Nephron (organoid): Measurements from ENCODE around the gene HS6ST1.
A peak's percentile ranks its signal among the peaks of the same experiment; 100 is the strongest.

Experiments used
- H3K27ac Mint-ChIP-seq, 3 experiments: 2 replicates each; pipeline ENCODE4 v1.8.0; 2020; ENCODE audit warnings: mixed read lengths in 3 of 3, mild to moderate bottlenecking in 2 of 3, moderate library complexity in 1 of 3
- H3K27me3 Mint-ChIP-seq: 2 replicates; pipeline ENCODE4 v1.8.0; 2021; ENCODE audit warnings: low read depth, mild to moderate bottlenecking, moderate library complexity, mixed read lengths
- H3K36me3 Mint-ChIP-seq: 2 replicates; pipeline ENCODE4 v1.8.0; 2020; ENCODE audit warnings: low read depth, mixed read lengths
- H3K4me1 Mint-ChIP-seq: 2 replicates; pipeline ENCODE4 v1.8.0; 2020; ENCODE audit warnings: mixed read lengths
- H3K4me3 Mint-ChIP-seq, 3 experiments: 2 replicates each; pipeline ENCODE4 v1.8.0; 2020; ENCODE audit warnings: mild to moderate bottlenecking in 3 of 3, mixed read lengths in 3 of 3, moderate library complexity in 2 of 3
- H3K9me3 Mint-ChIP-seq: 2 replicates; pipeline ENCODE4 v1.8.0; 2020; ENCODE audit warnings: mixed read lengths
- TF ChIP-seq, protein P1 (sequence below), 3 experiments: fragments of 200-600 bp; sonication (generic); IDR thresholded peaks; one replicate each; pipeline ENCODE4 v1.5.0; 2021; ENCODE audit warnings: antibody characterized with exemption in 3 of 3; ENCODE audit not compliant: unreplicated experiment in 3 of 3

The HS6ST1 gene

DNA sequence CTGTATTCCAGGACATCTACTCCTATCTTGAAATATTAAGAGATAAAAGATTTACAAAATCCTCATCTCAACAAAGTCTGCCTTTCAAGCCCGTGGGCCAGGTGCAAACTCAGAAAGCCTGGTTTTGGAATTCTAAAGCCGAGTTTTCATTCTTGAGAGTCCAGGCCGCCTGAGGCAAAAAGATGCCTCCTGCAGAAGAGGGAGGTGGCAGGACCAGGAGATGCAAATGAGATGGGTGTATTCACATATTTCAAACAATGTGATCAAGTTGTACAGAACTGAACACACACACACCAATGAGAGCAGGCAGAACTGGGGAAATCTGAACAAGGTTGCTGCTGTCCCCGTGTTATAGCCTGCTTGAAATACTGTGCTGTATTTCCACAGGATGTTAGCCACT is 7.7 kb upstream of the HS6ST1 start:
- Mint-ChIP-seq H3K4me3 (no peak overlapping the region), H3K36me3 (peaks cover under 1% of the 10 kb centered on the region), H3K27ac (no peak overlapping the region), H3K27me3 (peaks cover 5% of the 10 kb centered on the region), H3K4me1 (peaks cover 9% of the 10 kb centered on the region), H3K9me3 (peaks cover 2% of the 10 kb centered on the region)
- TF ChIP-seq, protein P1, sequence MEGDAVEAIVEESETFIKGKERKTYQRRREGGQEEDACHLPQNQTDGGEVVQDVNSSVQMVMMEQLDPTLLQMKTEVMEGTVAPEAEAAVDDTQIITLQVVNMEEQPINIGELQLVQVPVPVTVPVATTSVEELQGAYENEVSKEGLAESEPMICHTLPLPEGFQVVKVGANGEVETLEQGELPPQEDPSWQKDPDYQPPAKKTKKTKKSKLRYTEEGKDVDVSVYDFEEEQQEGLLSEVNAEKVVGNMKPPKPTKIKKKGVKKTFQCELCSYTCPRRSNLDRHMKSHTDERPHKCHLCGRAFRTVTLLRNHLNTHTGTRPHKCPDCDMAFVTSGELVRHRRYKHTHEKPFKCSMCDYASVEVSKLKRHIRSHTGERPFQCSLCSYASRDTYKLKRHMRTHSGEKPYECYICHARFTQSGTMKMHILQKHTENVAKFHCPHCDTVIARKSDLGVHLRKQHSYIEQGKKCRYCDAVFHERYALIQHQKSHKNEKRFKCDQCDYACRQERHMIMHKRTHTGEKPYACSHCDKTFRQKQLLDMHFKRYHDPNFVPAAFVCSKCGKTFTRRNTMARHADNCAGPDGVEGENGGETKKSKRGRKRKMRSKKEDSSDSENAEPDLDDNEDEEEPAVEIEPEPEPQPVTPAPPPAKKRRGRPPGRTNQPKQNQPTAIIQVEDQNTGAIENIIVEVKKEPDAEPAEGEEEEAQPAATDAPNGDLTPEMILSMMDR (IDR thresholded peaks at IDR 0.05; ENCODE audit: unreplicated experiment in 3 of 3) = no peak

DNA sequence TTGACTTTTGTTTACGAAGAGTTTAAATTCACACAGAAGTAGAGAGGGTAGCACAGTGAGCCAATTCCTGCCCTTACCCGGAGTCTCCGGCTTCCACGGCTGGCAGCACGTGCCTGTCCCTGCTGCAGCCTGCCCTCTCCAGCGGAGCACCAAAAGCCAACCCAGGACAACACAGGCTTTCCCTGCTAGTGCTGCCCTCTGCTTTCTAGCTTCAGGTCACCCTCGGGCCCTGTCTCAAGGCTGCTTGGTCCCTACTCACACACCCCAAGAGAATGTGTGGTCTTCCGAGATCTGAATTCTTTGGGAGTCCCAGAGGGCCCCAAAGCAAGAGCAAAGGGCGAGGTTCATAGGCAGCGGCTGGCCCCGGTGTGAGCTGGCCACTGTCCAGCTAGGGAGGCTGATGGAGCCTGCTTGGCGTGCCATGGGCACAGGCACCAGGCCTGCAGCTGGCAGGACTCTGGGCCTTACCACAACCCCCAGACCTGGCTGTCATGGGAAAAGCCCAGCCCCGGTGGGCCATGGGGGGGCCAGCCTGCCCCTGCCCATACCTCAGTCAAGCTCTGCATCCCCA is 7.0 kb upstream of the HS6ST1 start:
- Mint-ChIP-seq H3K36me3 (no peaks in the 10 kb centered on the region), H3K4me1 (peaks cover 12% of the 10 kb centered on the region), H3K4me3 (peak overlapping the region in 1 of 3 experiments; percentile 34), H3K27ac (peak overlapping the region in 1 of 3 experiments; percentile 11), H3K27me3 (peaks cover 5% of the 10 kb centered on the region), H3K9me3 (no peaks in the 10 kb centered on the region)
- TF ChIP-seq, protein P1 (IDR thresholded peaks at IDR 0.05; ENCODE audit: unreplicated experiment in 3 of 3) = no peak

DNA sequence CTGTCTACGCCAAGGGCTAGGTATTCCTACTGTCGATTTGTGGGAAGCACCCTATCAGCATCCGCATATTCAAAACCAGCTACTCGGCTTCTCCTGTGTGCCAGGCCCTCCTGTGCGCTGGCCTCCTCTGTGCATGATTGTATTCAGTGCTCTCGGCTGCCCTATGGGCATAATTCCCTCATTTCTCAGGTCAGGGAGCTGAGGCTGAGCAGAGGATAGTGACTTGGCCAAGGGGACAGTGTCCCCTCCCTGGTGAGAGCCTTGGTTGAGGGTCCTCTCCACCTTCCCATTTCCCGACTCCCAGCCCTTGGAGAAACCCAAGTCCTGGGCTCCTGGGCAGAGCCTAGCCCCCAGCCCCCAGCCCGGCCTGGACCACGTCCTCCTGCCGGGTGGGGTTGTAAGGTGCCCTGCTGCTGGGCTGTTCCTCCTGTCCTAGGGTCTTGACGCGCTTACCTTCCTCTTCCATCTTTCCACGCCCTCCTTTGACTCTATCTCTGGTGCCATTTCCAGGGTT is 6.3 kb upstream of the HS6ST1 start:
- Mint-ChIP-seq H3K9me3 (no peaks in the 10 kb centered on the region), H3K36me3 (no peaks in the 10 kb centered on the region), H3K4me3 (peak overlapping the region in 1 of 3 experiments; percentile 34), H3K27me3 (peaks cover 5% of the 10 kb centered on the region), H3K4me1 (peaks cover 12% of the 10 kb centered on the region), H3K27ac (peak overlapping the region in 1 of 3 experiments; percentile 11)
- TF ChIP-seq, protein P1 (IDR thresholded peaks at IDR 0.05; ENCODE audit: unreplicated experiment in 3 of 3) = no peak

DNA sequence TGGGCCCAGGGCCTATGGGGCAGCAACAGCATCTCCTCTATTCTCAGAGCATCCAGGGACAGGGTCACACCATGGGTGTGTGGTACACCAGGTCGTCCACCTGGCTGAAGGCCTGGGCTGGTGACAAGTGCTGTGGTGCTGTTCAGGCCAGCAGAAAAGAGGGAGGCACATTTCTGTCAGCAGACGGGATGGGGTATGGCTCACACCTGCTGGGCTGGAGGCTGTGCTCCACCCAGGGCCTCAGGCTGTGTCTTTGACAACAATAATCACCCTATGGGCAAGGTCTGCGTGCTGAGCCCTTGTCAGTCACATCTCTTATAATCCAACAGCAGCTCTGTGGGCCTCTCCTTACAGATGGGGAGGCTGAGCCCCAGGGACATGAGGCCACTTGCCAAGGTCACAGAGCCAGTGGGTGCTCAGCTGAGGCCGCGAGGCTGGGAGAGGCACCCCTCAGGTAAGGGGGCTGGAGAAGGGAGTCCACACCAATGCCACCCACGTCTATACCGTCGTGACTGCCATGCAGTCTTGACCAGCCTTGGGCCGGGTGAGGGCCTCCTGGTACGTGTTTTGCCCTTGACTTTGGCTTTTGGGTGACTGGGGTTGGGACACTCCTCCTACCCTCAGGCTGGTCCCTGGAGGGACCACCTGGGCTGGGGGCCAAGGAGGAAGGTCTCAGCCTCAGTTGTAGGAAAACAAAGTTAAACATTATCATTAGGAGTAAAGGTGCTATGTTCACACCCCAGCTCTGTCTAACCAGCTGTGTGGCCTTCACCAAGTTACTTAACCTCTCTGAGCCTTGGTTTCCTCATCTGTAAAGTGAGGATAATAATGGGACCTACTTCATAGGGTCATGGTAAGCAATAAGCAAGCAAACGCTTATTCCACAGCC is 5.6 kb upstream of the HS6ST1 start:
- Mint-ChIP-seq H3K4me1 (peaks cover 12% of the 10 kb centered on the region), H3K4me3 (peak overlapping the region; percentile 79 to 86 (median 86)), H3K36me3 (no peaks in the 10 kb centered on the region), H3K27me3 (peaks cover 5% of the 10 kb centered on the region), H3K9me3 (no peaks in the 10 kb centered on the region), H3K27ac (peak overlapping the region; percentile 75 to 92 (median 75))
- TF ChIP-seq, protein P1 (IDR thresholded peaks at IDR 0.05; ENCODE audit: unreplicated experiment in 3 of 3) = no peak

DNA sequence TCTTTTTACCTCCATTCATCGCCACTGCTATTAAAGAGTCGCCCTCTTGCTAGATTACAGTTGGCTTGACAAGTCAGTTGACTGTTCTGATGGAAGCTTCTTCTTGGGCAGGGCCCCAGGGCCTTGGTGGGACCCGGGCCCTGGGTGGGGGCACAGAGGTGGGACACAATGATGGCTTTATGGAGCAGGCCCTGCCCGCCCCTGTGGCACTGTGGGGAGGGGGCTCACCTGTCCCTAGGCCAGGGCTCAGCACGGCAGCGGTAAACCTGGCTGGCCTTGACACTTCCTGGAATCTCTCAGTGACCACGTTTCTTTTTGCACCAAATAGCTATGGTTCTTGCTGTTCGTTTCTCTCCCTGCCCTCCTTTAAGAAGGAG is 4.9 kb upstream of the HS6ST1 start:
- Mint-ChIP-seq H3K27ac (peak overlapping the region; percentile 75 to 92 (median 75)), H3K9me3 (no peaks in the 10 kb centered on the region)

More for the DNA sequence above, 4.9 kb upstream of the HS6ST1 start:
- H3K27me3 Mint-ChIP-seq = peaks cover 5% of the 10 kb centered on the region
- H3K36me3 Mint-ChIP-seq = no peaks in the 10 kb centered on the region
- peak overlapping the region; percentile 79 to 86 (median 86) for H3K4me3 Mint-ChIP-seq
- H3K4me1 Mint-ChIP-seq = peaks cover 12% of the 10 kb centered on the region
- TF ChIP-seq, protein P1 (IDR thresholded peaks at IDR 0.05; ENCODE audit: unreplicated experiment in 3 of 3) = no peak
